Mucosa of descending colon (tissue), 3 donors: ENCODE measurements around the gene SMARCE1. TPM values are rescaled to one million over a fixed set of nuclear protein-coding genes. Genes with fewer than 3 reads are reported as not detected.

Experiments
- ATAC-seq: fragments of 200-7000 bp; cut with Tn5 transposase; one replicate; pipeline ENCODE4 v1.9.1; 2020; ENCODE audit warnings: mild to moderate bottlenecking, moderate library complexity
- DNase-seq, 3 donors: peaks; one replicate each; pipeline ENCODE4 v3.0.0-alpha.2; 2020
- H3K36me3 ChIP-seq: fragments of 200-600 bp; one replicate; pipeline ENCODE4 v1.8.0; 2021; ENCODE audit warnings: low read depth, mild to moderate bottlenecking
- H3K4me1 ChIP-seq: fragments of 200-600 bp; one replicate; pipeline ENCODE4 v1.8.0; 2021; ENCODE audit warnings: low read depth, mild to moderate bottlenecking
- H3K4me3 ChIP-seq: fragments of 200-600 bp; one replicate; pipeline ENCODE4 v1.8.0; 2021; ENCODE audit warnings: mild to moderate bottlenecking
- H3K9me3 ChIP-seq: fragments of 200-600 bp; one replicate; pipeline ENCODE4 v1.8.0; 2021; ENCODE audit warnings: mild to moderate bottlenecking
- intact Hi-C, 2 donors: fragments of 100-400 bp; cut with DNase I in 1 of 2; cut with micrococcal nuclease in 1 of 2; formaldehyde crosslinking; loops; one replicate each; pipeline versions ENCODE4 v1.11.0 to v1.11.1; 2022; cut with DNase I, micrococcal nuclease
- total RNA-seq, 3 donors: library from RNA; stranded (reverse); fragmentation: NEBNext Ultra II Directional in 2 of 3; extraction: Animal tissue kit (Norgen Biotek cat#: 25700) in 2 of 3; gene quantifications; one replicate each; pipeline versions ENCODE4 v1.2.1 to v1.2.4, GENCODE V29; 2021 to 2023
- TF ChIP-seq, protein P1 (sequence below): fragments of 200-600 bp; IDR thresholded peaks from one replicate; pipeline ENCODE4 v1.8.0; 2022; ENCODE audit warnings: antibody characterized with exemption, mild to moderate bottlenecking
- donor health status: DM: no; HTN: no; CAD: no; lungs with moderate emphysema.
- donor health status: DM: no; HTN: no; CAD: no.
- donor health status: DM: no; HTN: yes; CAD: no.

Gene SMARCE1
- total RNA-seq, 3 donors from 2014 or later = 72.0 to 93.8 (median 87.9) TPM

DNA sequence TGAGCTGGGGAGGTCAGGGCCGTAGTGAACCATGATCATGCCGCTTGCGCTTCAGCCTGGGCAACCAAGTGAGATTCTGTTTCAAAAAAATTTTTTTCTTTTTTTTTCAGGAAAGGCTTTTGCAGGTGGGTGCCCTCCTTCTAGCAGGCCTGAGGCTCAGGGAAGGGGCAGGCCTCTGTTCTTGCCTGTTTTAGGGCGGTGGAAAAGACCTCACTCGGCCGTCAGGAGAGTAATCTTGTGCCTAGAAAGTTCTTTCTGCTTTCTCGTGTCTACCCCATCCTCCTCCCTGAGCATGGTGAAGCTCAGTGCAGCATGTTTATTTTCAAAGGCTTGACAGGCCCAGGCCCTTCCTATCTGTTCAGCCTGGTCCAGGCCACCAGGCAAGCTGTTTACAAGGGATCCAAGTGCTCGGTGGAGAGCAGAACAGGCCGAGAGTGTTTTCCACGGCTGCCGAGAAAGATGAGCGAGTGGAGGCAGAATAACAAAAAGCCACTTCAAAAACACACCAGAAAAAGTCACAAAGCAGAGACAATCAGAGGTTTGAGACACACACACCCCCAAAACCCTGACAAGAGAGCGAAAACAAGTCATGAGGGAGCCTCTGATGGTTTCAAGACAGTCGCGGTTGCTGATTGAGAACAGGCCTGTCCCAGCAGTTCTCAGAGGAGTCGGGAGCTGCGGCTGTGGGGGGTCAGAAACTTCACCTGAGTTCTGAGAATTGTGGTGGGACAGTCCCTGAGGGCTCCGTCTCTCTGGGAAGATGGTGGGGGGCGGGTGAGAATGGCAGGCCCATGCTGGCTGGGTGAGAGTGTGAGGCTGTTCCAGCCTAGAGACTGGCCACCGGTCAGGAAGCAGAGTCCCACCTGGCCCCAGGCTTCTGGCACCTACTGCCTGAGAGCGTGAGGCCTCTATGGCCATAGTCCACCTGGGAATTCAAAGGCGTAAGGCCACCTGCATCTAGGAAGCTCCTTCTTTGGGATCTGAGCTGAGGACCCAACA, 44.9 kb downstream of the SMARCE1 start:
- H3K4me1 ChIP-seq = peaks cover 10% of the 10 kb centered on the region
- H3K9me3 ChIP-seq = no peaks in the 10 kb centered on the region
- intact Hi-C loops = no loop called here
- no peaks in the 10 kb centered on the region for H3K36me3 ChIP-seq
- H3K4me3 ChIP-seq = no peak overlapping the region
- ATAC-seq (peak; percentile 28), DNase-seq (no peak)
- TF ChIP-seq, protein P1, sequence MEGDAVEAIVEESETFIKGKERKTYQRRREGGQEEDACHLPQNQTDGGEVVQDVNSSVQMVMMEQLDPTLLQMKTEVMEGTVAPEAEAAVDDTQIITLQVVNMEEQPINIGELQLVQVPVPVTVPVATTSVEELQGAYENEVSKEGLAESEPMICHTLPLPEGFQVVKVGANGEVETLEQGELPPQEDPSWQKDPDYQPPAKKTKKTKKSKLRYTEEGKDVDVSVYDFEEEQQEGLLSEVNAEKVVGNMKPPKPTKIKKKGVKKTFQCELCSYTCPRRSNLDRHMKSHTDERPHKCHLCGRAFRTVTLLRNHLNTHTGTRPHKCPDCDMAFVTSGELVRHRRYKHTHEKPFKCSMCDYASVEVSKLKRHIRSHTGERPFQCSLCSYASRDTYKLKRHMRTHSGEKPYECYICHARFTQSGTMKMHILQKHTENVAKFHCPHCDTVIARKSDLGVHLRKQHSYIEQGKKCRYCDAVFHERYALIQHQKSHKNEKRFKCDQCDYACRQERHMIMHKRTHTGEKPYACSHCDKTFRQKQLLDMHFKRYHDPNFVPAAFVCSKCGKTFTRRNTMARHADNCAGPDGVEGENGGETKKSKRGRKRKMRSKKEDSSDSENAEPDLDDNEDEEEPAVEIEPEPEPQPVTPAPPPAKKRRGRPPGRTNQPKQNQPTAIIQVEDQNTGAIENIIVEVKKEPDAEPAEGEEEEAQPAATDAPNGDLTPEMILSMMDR = no peak

DNA sequence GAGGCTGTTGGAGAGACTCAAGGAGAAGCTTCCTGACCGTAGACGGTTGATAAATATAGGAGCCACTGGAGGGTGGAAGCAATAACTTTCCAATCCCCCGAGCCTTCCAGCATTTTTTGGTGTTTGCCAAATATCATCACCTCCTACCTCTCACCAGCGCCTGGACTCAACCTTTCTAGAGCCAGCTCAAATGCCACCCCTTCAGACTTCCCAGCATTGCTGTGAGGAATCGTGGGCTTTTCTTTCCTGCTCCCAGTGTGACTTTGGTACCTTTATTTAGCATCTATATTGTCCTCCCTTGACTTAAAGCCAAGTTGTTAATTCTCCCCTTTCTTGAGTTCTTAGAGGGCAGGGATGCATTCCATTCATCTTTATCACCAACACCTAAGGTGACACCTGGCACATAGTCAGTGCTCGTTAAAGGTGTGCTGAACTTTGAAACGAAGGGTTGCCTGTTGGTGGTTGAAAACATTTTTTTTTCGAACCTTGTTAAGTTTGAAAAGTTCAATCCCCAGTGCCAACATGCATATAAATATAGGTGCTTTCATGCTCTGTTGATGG, 47.1 kb downstream of the SMARCE1 start:
- Histone ChIP-seq H3K4me3 (no peak overlapping the region), H3K36me3 (no peaks in the 10 kb centered on the region), H3K9me3 (no peaks in the 10 kb centered on the region), H3K4me1 (peaks cover 10% of the 10 kb centered on the region)
- DNase-seq (peak in 1 of 3 donors; percentile 25), ATAC-seq (peak; percentile 50)
- TF ChIP-seq, protein P1 = no peak
- intact Hi-C loops = no loop called here

DNA sequence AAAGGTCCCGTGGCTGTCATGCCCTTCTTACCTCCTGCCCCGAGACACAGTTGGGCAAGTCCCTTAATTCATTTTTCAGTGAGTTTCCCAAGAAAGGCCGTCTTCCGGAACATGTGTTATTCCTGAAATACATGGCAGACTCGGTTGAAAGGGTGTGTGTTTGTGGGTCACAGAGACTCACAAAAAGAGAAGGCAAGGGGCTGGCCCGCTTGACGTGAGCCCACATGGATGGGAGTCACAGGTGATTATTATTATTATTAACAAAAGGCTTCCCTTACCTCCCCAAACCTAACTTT, 48.2 kb downstream of the SMARCE1 start:
- ATAC-seq (no peak), DNase-seq (no peak)
- H3K4me3 ChIP-seq = no peak overlapping the region
- no peaks in the 10 kb centered on the region for H3K36me3 ChIP-seq
- intact Hi-C loops = no loop called here
- H3K4me1 ChIP-seq = peaks cover 10% of the 10 kb centered on the region
- H3K9me3 ChIP-seq = no peaks in the 10 kb centered on the region
- TF ChIP-seq, protein P1 = no peak

DNA sequence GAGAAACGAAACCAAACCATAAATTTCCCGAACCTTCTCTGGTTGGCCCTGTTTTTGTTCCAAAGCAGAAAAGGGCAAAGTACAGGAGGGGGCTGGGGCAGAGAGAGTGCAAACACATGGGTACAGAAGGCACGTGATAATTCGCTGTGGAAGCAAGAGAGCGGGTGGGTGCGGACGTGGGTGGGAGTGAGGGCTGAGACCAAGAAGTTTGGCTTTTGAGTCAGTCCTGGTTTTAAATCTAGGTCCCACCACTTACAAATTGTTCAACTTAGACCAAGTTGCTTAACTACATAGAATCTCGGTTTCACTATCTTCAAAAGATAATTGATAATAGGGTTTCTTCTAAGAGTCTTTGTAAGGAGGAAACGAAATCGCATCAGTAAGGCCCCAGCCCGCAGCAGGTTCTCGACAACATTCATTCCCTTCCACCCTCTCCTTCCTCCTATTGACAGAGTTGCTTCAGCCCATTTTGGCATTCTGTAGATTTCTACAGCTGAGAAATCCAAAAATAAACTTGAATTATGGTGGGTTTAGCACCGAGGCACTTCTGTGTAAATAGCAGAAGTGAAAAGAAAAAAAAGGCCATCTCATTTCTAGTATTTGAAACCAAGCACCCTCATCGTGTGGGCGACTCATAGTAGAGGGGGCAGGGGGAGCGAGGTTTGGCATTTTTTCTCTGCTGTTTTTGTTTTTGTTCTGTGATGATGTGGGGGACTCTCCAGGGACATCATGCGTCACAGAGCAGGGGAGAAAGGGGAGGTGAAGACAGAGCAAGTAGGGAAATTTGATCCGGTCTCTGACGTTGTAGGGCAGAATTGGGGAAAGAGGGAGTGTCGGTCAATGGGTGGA, 48.8 kb downstream of the SMARCE1 start:
- no peak overlapping the region for H3K4me3 ChIP-seq
- intact Hi-C loops = no loop called here
- peak; percentile 62 for ATAC-seq
- DNase-seq = peak in 1 of 3 donors; percentile 41
- H3K36me3 ChIP-seq = no peaks in the 10 kb centered on the region
- TF ChIP-seq, protein P1 = no peak
- peaks cover 10% of the 10 kb centered on the region for H3K4me1 ChIP-seq
- no peaks in the 10 kb centered on the region for H3K9me3 ChIP-seq

DNA sequence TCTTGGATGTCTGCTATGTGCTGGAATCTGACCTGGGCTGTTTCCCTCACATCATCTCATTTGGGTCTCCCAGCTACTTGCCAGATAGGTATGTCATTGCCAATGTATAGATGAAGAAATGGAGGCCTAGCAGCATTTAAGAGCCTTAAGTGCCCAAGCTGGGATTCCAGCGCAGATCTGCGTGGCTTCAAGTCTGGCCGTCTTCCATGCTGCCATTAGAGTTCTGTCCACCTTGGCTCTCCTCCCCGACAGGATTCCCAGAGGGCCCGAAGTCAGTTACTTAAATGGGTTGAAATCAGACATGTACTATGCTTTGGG, 49.4 kb downstream of the SMARCE1 start:
- TF ChIP-seq, protein P1 = no peak
- intact Hi-C loops = no loop called here
- DNase-seq (no peak), ATAC-seq (no peak)
- no peak overlapping the region for H3K4me3 ChIP-seq
- no peaks in the 10 kb centered on the region for H3K9me3 ChIP-seq
- no peaks in the 10 kb centered on the region for H3K36me3 ChIP-seq
- peaks cover 10% of the 10 kb centered on the region for H3K4me1 ChIP-seq
